Inflammatory macrophage (primary cell): ENCODE results near the gene RAPGEF4.
"Not testable (repeated sequence)": the region's sequence is repeated elsewhere in the genome, so short reads cannot be mapped to it uniquely, and the experiment has no call there.

Experiments used
- DNase-seq, 2 donors: peaks; one replicate each; pipeline ENCODE4 v3.0.0-alpha.2; 2020 to 2022

Gene RAPGEF4

DNA sequence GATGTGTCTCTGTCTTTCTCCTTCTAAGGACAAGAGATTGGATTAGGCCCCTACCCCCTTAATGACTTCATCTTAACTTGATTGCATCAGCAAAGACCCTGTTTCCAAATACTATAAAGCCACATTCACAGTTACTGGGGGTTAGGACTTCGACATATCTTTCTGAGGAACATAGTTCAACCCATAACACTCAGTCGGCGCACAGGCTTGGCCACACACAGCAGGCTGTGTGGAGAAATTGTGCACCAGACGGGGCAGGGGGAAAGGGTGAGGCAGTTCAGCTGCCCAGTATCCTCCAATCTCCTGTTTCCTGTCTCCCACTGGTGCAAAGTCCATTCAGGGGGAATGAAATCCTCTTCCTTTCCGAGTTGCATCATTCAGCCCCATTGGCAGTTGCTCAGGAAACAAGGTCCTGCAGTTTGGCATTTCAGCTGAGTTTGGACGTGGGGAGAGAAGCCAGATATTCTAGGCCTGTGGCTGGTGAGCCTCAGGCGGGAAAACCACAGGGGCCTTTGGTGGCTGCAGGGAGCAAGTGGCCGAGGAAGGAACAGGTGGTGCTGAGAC is 9.4 kb upstream of the RAPGEF4 start:
- DNase-seq, result no peak

DNA sequence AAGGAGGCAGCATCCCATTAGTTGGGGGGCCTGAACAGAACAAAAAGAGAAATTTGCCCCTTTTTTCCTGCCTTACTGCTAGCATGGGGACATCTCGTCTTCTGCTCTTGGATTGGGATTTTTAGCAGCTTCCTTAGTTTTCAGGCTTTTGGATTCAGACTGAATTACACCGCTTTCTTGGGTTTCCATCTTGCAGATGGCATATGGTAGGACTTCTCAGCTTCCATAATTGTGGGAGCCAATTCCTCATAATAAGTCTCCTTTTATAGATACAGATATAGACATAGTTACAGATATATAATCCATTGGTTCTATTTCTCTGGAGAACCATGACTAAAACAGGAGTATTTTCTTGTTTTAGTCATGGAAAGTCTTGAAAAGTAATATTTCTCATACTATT is 5.2 kb upstream of the RAPGEF4 start:
- no peak for DNase-seq

DNA sequence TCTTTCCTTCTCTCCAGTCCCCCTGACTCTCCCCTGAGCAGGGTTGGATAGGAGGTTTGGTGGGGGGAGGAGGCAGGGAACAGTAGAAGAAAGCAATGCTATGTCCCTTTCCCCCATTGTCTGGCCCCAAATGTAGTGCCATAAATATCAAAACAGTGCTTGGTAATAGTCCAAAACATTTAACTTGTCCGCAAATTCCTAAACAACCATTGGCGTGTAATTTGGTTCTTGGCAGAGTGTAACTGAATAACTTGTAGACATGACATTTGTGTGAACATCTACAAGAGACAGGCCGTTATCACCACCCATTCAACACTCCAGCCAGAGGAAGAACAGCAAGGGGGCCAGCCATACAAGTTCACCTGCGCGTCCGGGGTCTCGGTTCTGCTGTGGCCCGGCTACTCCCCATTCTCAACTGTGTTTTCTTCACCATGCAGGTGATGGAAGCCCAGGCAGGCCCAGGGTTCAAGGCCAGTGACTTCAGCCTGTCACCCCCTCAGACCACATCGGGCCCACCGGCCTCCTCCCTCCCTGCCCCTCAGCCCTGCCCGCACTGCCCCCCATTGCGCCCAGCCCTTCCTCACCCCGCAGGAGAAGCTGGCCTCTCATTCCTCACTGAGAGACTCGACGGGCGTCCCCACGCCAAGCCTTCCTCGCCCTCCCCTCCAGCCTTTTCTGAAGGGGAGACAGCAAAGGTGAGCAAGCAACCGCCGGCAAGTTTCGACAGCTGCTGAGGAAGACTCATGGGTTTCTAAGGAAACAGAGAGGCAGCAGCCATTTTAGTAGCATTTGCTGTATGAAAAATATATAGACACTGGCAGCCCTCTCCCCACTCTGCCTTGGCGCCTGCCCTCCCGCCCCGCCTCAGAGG is 699 bp upstream of the RAPGEF4 start:
- DNase-seq, result no peak

DNA sequence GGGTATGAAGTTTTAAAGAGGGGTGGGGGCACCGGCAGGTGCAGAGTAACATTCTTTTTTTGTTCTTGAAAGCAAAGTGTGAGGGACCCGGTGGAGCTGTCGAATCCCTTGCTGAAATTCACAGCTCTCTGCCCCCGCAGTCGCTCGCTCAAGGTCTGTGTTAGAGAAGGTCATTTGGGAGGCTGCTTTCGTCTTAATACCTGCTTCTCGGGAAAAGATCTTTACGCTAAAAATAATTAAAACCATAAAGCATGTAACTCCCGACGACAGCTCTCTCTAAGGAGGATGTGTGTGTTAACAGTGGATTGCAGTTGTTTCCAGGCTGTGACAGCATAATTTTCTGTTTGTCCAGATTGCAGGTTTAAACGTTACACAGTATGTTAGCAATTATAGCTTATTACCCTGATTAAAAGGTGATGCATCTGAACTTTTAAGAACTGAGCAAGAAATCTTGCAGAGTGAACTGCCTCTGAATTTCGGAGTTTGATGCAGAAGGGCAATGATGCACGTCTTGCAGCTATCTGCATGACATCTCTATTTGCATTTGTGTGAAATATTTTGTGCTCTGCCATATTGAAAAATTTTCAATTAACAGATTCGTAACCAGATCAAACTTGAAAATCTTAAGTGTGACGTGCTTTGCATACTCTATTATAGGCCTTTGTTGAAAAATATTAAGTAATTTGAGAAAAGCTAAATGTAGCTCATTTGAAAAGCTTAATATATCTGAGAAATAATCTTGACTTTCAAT is 954 bp downstream of the RAPGEF4 start:
- no peak for DNase-seq

DNA sequence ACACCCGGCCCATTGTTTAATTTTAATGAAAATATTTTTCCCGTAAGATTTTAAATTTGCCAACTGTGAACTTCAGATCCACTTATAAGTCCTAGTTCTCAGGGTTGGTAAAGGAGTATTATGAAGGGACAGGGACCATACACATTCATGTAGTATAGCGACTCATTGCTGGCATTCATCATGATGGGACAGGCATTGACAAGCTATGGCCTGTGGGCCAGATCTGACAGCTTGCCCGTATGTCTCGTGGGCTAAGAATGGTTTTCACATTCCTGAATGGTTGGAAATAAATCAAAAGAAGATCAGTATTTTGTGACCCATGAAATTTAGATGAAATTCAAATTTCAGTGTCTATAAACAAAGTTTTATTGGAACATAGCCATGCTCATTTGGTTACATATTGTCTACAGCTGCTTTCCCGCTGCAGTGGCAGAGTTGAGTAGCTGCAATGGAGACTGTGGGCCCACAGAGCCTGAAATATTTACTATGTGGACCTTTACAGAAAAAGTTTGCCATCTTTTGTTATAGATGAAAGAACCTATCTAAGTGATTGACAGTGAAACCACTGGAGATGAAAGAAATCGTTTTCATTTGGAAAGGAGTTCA is 4.1 kb downstream of the RAPGEF4 start:
- DNase-seq, result no peak

DNA sequence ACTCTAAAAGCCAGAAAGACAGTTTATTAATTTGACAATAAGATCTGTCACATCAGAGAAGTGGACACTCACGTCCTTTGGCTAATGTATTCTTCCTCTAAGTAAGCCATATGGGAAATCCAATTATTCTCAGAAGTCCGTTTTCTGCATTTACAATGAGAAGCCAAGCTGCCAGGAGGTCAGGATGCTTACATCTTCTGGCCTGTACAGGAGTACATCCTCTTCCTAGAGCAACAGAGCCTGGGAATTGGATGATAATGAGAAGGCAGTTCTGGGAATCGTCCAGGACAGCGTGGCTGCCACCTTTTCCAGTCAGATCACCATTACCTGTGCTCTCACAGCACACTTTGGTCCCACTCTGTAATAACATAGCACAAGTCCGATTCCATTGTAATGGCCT is 5.2 kb downstream of the RAPGEF4 start:
- DNase-seq, result no peak

DNA sequence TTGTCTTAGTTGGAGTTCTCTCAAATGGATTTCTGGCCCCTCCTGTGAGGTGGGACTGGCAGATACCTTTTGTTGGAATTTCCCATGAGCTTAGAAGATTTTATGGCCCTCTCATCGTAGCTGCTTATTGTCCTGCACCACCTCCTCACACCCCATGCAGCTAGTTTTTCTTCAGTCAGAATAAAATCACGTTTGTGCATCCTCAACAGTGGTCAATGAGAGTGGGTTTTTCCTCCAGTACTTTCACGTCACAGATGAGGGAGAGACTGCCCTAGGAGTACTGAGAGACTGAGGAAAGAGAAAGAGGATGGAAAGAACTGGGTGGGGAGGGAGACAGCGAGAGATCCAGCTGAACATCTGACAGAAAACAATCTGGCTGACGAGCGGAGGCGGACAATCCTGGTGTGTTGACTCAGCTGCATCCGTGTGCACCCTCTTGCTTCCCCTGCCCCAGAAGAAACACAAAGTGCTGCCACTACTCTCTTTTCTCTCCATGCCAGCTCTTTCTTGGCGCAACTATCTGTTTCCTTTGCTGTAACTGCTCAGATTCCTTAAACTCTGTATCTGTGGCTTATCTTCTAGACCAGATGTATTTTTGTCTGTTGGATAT is 7.4 kb downstream of the RAPGEF4 start:
- DNase-seq, result no peak

DNA sequence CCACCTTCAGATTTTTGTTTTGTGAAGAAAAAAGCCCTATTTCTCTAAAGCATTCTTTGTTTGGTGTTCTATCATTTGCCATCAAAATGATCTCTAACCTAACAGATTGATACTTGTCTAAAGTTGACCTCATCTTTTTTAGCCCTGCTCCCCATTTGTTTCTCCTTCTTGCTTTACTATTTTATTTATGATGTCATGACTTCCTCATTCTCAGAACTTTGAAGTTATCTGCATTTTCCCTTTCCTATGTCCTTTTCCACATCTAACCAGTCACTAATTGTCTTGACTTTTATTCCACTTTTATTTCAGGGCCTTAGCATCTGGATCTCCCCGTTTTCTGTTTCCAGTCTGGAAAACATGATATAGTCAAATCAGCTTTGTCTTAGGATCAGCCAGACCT is 8.3 kb downstream of the RAPGEF4 start:
- DNase-seq, result no peak

DNA sequence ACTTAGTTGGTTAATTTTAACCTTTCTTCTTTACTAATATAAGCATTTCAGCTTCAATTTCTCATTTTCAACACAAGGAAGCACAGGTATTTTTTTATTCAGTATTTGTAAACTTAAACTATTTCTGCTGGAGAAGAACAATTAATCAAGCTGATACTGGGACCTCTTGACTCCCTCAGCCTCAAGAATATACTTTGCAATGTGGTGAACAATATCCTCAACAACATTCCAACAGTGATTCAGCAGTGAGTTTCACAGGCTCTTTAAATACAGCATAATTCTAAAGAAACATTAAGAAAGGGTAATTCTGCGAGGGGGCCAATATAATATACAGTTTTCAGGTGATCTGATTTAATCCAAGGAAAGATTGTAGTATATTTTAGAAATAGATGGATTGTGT is 10.0 kb downstream of the RAPGEF4 start:
- DNase-seq, result no peak

DNA sequence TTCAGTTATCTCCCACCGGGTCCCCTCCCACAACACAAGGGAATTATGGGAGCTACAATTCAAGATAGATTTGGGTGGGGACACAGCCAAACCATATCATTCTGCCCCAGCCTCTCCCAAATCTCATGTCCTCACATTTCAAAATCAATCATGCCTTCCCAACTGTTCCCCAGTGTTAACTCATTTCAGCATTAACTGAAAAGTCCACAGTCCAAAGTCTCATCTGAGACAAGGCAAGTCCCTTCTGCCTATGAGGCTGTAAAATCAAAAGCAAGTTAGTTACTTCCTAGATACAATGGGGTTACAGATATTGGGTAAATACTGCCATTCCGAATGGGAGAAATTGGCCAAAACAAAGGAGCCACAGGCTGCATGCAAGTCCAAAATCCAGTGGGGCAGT is 12.9 kb downstream of the RAPGEF4 start:
- DNase-seq, result not testable (repeated sequence)

DNA sequence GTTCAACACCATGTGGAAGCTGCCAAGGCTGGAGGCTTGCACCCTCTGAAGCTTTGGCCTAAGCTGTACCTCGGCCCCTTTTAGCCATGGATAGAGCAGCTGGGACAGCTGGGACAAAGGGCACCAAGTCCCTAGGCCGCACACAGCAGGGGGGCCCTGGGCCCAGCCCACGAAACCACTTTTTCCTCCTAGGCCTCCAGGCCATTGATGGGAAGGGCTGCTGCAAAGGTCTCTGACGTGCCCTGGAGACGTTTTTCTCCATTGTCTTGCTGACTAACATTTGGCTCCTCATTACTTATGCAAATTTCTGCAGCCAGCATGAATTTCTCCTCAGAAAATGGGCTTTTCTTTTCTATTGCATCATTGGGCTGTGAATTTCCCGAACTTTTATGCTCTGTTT is 13.7 kb downstream of the RAPGEF4 start:
- no peak for DNase-seq

DNA sequence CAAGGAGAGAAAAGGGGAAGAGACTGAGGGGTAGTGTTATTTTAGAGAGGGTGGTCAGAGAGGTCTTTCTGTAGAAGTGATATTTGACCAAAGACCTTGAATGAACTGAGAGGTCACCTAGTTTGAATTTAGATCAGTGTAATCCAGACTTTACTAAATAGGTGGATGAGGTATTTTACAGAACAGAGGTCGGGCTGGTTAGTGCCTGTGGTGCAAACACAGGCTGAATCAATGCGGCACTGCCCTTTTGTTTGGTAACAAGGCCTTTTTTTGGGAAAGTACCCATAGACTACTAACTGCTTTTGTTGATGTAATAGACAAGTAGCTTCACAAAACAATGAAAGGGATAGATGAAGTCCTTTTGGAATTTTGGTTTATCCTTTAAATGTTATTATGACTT is 15.9 kb downstream of the RAPGEF4 start:
- DNase-seq, result no peak

DNA sequence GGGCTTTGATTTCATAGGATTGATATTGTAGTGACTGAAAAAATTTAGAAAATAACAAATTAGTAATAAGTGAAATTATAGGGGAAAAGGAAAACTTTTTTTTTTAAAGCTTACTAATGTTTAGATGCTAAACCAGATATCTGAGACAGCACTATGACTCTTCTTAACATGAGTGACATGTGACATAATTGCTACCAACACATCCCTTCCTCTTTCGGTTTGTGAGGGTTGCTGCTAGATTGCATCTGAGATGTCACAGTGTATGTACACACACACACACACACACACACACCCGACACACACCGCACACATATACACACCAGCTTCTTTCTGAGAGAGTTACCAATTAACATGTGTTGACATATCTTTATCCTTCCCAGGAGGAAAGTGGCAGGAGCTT is 18.0 kb downstream of the RAPGEF4 start:
- DNase-seq, result peak; percentile 70 to 83

DNA sequence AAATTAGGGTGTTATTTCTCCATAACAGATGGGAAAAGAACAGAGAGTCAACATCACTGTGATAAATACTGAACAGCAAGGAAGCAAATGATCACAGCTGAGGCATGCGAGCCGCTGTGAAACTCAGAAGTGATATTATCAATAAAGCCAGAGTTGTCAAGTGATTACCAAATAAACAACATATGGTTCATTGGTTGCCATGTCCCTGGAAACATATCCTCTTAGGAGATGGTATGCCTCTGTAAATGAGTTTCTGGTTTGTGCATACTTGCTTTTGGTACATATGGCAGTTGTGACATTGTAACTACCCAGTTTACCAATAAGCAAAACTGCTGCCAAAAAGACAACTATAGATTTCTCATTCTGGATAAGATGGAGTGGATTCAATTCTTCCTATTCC is 23.8 kb downstream of the RAPGEF4 start:
- no peak for DNase-seq

DNA sequence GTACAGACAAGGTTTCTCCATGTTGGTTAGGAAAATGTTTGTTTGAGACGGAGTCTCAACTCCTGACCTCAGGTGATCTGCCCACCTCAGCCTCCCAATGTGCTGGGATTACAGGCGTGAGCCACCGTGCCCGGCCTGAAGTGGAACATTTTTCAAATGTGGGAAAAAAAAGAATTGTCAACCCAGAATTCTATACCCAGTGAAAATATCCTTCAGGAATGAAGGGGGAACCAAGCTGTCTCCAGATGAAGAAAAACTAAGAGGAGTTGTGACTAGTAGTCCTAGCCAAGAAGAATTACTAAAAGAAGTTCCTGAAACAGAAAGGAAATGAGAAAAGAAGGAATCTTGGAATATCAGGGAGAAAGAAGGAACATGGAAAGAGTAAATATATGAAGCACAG is 25.7 kb downstream of the RAPGEF4 start:
- DNase-seq, result no peak

DNA sequence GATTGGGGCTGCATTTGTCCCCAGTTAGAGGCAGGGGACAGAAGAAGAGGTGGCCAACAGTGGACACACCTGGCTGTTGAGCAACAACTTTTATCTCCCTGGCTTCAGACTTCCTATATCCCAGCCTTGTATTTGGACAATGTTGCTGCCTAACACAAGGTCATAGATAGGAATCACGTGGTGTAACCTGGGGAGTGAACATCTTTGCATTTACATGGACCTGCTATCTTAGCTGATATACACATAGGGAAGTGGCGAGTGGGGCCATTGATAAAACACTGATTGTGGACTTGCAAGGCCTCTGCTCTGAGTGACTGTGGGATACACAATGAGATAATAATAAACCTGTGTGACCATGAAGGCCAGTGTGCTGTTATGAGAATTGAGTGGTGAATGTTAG is 26.9 kb downstream of the RAPGEF4 start:
- no peak for DNase-seq

DNA sequence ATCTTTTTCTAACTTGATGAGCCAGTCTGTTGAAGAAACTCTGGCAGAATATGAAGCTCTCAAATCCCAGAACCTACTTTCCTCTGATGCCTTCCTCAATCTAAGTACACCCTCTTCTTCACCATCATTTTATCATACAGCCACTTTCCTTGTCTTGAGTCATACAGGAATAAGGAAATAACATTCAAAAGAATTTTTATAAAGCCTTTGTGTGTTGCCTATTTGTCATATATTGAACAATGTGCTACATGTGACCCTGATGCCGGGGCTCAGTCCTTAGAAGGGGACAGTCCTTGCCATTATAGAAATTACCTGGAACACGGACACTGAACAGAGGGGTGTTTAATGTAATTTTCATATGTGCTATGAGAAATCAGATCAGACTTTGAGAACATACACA is 27.4 kb downstream of the RAPGEF4 start:
- no peak for DNase-seq

DNA sequence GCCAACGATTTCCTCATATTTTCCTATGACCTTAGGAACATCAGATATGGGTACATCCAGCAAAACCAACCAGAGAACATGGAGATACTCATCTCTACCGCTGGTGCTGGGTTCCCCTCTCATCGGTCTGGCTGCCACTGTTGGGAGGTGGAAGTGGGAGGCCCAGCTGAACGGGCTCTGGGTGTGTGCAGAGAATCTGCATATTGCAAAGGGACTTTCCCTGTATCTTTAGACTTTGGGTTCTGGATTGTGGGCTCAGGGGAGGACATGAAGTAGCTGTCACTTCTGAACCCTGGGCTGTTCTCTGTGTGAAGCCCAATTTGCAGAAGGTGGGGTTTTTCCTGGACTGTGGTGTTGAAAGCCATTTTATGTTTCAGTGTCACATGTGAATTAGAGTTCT is 30.0 kb downstream of the RAPGEF4 start:
- no peak for DNase-seq

DNA sequence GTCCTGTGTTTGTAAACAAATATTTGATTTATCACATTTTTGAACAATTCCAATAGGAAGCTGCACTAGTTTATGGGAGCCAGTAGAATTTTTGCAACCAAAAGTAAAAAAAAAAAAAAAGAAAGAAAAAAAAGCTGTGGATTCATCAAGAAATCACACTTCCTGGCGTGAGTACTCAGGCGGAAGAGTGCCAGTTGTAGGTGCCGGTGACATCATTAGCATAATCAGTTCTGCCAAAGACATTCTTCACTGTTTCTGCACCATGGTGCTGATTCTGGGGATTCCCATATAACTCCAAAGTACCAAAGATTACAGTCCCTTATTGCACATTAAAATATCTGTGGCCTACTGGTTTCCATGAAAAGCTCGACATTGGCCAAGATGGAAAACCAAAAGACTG is 32.8 kb downstream of the RAPGEF4 start:
- no peak for DNase-seq

DNA sequence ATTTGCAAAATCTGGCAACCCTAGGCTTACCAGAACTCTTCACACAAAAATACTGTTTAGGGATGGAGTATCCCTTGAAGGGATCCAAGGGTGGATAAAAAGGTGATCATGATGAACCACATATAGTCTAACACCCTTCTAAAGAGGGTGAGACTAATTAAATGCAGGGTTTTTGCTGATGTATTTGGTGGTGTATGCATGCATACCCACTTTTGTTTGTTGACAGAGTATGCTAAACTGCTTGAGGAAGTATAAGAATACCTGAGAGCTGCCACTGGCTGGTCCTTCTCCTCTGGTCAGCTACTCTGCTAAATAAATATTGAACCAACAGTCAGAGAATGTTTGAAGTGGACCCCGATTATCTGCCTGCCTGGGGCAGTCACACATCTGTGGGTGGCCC is 34.2 kb downstream of the RAPGEF4 start:
- no peak for DNase-seq

DNA sequence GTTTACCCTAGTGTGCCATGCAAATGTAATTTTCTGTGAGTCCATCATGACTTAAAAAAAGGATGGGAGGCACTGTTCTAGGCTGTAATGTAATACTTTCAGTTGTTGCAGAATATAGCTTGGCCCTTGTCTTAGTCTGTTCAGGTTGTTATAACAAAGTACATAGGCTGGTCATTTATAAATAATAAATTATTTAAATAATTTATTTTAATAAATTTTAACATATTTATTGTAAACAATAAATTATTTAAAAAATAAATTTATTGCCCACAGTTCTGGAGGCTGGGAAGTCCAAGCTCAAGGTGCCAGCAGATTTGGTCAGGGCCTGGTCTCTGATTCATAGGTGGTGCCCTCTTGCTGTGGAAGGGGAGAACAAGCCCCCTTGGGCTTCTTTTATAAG is 35.2 kb downstream of the RAPGEF4 start:
- no peak for DNase-seq

DNA sequence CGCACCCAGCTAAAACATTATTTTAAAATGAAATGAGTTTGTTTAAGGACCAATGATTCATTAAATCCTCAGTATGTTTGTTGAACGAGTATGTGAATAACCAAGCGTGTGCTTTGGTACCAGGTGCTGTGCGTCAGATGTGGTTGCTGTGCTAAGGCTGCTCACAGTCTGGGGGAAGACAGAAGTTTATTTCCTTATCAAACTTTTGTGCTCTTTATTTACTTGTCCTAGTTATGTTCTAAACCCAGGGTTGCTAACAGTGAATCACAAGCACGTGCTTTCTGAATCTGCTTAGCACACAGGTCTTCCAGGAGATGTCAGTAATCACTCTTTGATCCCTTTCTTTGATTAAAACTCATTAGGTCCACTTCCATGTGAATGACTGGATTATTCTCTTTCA is 37.0 kb downstream of the RAPGEF4 start:
- no peak for DNase-seq

DNA sequence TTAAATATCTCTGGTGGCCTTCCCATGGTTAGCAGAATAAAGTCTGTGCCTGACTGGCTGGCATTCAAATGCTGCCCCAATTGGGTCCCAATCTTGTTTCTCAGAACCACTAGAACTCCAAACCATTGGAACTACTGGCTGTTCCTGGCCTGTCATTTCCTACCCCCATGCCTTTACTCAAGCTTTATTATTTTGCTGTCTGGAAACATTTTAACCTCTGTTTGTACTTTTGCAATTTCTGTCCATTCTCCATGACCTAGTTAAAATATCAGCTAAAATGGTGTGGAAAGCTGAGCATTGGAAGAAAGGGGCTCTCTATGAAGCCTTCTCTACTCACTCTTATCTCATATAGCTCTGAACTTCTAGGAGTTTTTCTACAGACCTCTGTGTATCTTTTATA is 38.7 kb downstream of the RAPGEF4 start:
- DNase-seq, result no peak
